Motor neuron (in vitro differentiated cells): Measurements from ENCODE around the gene SCIN. TPM values are rescaled to one million over a fixed set of nuclear protein-coding genes. Genes with fewer than 3 reads are reported as not detected.

Experiments
- total RNA-seq, 8 experiments: library from RNA; unstranded; fragments of 300-600 nt; gene quantifications; 2 replicates each; pipeline versions ENCODE4 v1.2.3 to v1.2.4, GENCODE V29; 2022

The SCIN gene
- total RNA-seq, 8 experiments from 2014 or later: 0.37 to 153 (median 2.4) TPM

Other genes with a start within 250 kb of the SCIN start
- 1 to 10 TPM in 2 of 8 experiments, under 1 TPM in 5, not detected in 1; 0.16 to 1.4 (median 0.82) TPM for gene VWDE, start 166.9 kb upstream of the SCIN start, total RNA-seq
- 10 to 100 TPM; 12.9 to 73.5 (median 30.5) TPM for gene ARL4A, start 116.9 kb downstream of the SCIN start, total RNA-seq